ENCODE results near the gene SH3YL1. TPM values are rescaled to one million over a fixed set of nuclear protein-coding genes. Genes with fewer than 3 reads are reported as not detected.
A peak's percentile ranks its signal among the peaks of the same experiment; 100 is the strongest.

The SH3YL1 gene
- total RNA-seq, 1 donor from 2014 or later: 55.5 TPM

GRCh38 chr2:257429-257828 is 6.4 kb downstream of the SH3YL1 start:
- no peak for DNase-seq (ENCODE audit: extremely low spot score, unreplicated experiment)
- Mint-ChIP-seq H3K4me3 (ENCODE audit: unreplicated experiment) (no peak overlapping the region), H3K27me3 (ENCODE audit: unreplicated experiment) (no peaks in the 10 kb centered on the region), H3K9me3 (ENCODE audit: unreplicated experiment) (peaks cover 14% of the 10 kb centered on the region), H3K4me1 (ENCODE audit: unreplicated experiment) (peaks cover 3% of the 10 kb centered on the region), H3K27ac (ENCODE audit: unreplicated experiment) (no peak overlapping the region), H3K36me3 (ENCODE audit: unreplicated experiment) (peaks cover 32% of the 10 kb centered on the region)
- TF ChIP-seq CTCF (IDR thresholded peaks at IDR 0.05): no peak

- peaks cover 33% of the 10 kb centered on the region for H3K36me3 Mint-ChIP-seq (ENCODE audit: unreplicated experiment)
- peaks cover 3% of the 10 kb centered on the region for H3K4me1 Mint-ChIP-seq (ENCODE audit: unreplicated experiment)
- H3K27me3 Mint-ChIP-seq (ENCODE audit: unreplicated experiment): no peaks in the 10 kb centered on the region
- no peak overlapping the region for H3K4me3 Mint-ChIP-seq (ENCODE audit: unreplicated experiment)
- no peak for TF ChIP-seq CTCF (IDR thresholded peaks at IDR 0.05)
- DNase-seq (ENCODE audit: extremely low spot score, unreplicated experiment): no peak
- no peak overlapping the region for H3K27ac Mint-ChIP-seq (ENCODE audit: unreplicated experiment)
- H3K9me3 Mint-ChIP-seq (ENCODE audit: unreplicated experiment): peaks cover 14% of the 10 kb centered on the region
Observed at GRCh38 chr2:256094-256493, 7.7 kb downstream of the SH3YL1 start.

GRCh38 chr2:255195-255594 is 8.6 kb downstream of the SH3YL1 start:
- Mint-ChIP-seq H3K27ac (ENCODE audit: unreplicated experiment) (no peak overlapping the region), H3K4me1 (ENCODE audit: unreplicated experiment) (peaks cover 3% of the 10 kb centered on the region), H3K27me3 (ENCODE audit: unreplicated experiment) (no peaks in the 10 kb centered on the region), H3K4me3 (ENCODE audit: unreplicated experiment) (no peak overlapping the region), H3K9me3 (ENCODE audit: unreplicated experiment) (peaks cover 14% of the 10 kb centered on the region), H3K36me3 (ENCODE audit: unreplicated experiment) (peaks cover 26% of the 10 kb centered on the region)
- no peak for DNase-seq (ENCODE audit: extremely low spot score, unreplicated experiment)
- TF ChIP-seq CTCF (IDR thresholded peaks at IDR 0.05): no peak

- peaks cover 14% of the 10 kb centered on the region for H3K9me3 Mint-ChIP-seq (ENCODE audit: unreplicated experiment)
- no peaks in the 10 kb centered on the region for H3K27me3 Mint-ChIP-seq (ENCODE audit: unreplicated experiment)
- H3K4me1 Mint-ChIP-seq (ENCODE audit: unreplicated experiment): peaks cover 3% of the 10 kb centered on the region
- TF ChIP-seq CTCF (IDR thresholded peaks at IDR 0.05): no peak
- H3K4me3 Mint-ChIP-seq (ENCODE audit: unreplicated experiment): no peak overlapping the region
- peak overlapping the region; percentile 60 for H3K27ac Mint-ChIP-seq (ENCODE audit: unreplicated experiment)
- DNase-seq (ENCODE audit: extremely low spot score, unreplicated experiment): no peak
- peaks cover 28% of the 10 kb centered on the region for H3K36me3 Mint-ChIP-seq (ENCODE audit: unreplicated experiment)
Observed at GRCh38 chr2:254241-254640, 9.6 kb downstream of the SH3YL1 start.

- H3K4me3 Mint-ChIP-seq (ENCODE audit: unreplicated experiment): no peak overlapping the region
- peaks cover 23% of the 10 kb centered on the region for H3K36me3 Mint-ChIP-seq (ENCODE audit: unreplicated experiment)
- no peak for DNase-seq (ENCODE audit: extremely low spot score, unreplicated experiment)
- H3K27me3 Mint-ChIP-seq (ENCODE audit: unreplicated experiment): no peaks in the 10 kb centered on the region
- peaks cover 3% of the 10 kb centered on the region for H3K4me1 Mint-ChIP-seq (ENCODE audit: unreplicated experiment)
- H3K9me3 Mint-ChIP-seq (ENCODE audit: unreplicated experiment): peaks cover 5% of the 10 kb centered on the region
- H3K27ac Mint-ChIP-seq (ENCODE audit: unreplicated experiment): no peak overlapping the region
- TF ChIP-seq CTCF (IDR thresholded peaks at IDR 0.05): no peak
Observed at GRCh38 chr2:253202-253638, 10.6 kb downstream of the SH3YL1 start.
